Measurements from ENCODE around the gene MYO5B.
"Not testable (repeated sequence)": the region's sequence is repeated elsewhere in the genome, so short reads cannot be mapped to it uniquely, and the experiment has no call there.

Gene MYO5B

DNA sequence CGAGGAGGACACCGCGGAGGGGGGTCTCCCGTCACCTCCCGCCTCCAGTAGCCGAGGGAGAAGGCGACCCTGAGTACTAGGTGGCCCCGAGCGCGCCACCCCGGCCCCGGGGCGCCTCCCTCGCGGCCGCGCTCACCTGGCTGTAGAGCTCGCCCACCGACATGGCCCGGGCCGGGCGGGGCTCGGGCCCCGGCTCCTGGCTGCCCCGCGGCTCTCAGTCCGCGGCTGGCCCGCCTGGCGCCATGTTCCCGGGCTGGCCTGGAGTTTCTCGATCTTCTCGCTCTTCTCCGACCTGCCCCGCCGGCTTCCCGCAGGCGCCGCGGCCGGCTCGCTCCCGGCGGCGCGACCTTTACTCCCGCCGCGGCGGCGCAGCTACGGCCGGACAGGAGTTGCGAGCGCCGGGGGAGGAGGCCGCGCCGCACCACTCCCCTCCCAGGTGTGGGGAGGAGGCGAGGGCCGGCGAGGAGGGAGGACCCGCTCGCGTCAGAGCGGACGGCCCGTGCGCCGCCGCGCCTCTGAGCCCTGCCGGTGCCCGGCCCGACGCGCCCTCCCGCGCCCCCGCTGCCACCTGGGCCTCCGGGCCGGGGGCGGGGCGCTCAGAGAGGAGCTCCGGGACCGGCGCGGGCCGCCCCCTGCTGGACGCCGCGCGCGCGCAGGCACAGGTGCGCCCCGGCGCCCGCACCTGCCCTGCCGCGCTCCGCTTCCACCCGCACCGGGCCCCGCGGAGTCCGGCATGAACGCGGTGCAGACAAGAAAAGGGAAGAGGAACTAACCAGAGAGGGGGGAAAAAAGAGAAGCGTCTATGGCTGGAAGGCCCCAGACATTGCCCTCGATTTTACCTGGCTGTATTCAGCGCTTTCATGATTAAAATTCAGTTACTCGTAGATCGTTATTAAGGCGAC is at the start of gene MYO5B:
MYO5B (minus strand) TSS at position 517 of the 902 bp plus-strand sequence; CDS start at position 163, 354 bp downstream.
- H4K20me1 ChIP-seq (ENCODE audit: insufficient read depth, low read length): no peaks in the 10 kb centered on the region
- H3K79me2 ChIP-seq (ENCODE audit: low read length): peaks cover 46% of the 10 kb centered on the region
- H2AFZ ChIP-seq (ENCODE audit: low read length): peak within 1 kb of the TSS; percentile 61
- peaks cover 24% of the 10 kb centered on the region for H3K4me1 ChIP-seq (ENCODE audit: low read length)
- peak within 1 kb of the TSS; percentile 96 for H3K4me3 ChIP-seq (ENCODE audit: low read length)
- peak; percentile 94 for DNase-seq
- peaks cover 12% of the 10 kb centered on the region for H3F3A ChIP-seq (ENCODE audit: insufficient read depth, low read length)
- H3K36me3 ChIP-seq (replicated peaks; ENCODE audit: insufficient read depth, low read length): no peaks in the 10 kb centered on the region
- H3K27me3 ChIP-seq (replicated peaks; ENCODE audit: insufficient read depth, low read length): 0 out of 2 replicates have a peak, but pooled peaks cover 5% of the 10 kb centered on the region
- no peaks in the 10 kb centered on the region for H3K9me2 ChIP-seq (replicated peaks; ENCODE audit: insufficient read depth, low read length)
- TF ChIP-seq, protein P1, sequence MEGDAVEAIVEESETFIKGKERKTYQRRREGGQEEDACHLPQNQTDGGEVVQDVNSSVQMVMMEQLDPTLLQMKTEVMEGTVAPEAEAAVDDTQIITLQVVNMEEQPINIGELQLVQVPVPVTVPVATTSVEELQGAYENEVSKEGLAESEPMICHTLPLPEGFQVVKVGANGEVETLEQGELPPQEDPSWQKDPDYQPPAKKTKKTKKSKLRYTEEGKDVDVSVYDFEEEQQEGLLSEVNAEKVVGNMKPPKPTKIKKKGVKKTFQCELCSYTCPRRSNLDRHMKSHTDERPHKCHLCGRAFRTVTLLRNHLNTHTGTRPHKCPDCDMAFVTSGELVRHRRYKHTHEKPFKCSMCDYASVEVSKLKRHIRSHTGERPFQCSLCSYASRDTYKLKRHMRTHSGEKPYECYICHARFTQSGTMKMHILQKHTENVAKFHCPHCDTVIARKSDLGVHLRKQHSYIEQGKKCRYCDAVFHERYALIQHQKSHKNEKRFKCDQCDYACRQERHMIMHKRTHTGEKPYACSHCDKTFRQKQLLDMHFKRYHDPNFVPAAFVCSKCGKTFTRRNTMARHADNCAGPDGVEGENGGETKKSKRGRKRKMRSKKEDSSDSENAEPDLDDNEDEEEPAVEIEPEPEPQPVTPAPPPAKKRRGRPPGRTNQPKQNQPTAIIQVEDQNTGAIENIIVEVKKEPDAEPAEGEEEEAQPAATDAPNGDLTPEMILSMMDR (IDR thresholded peaks at IDR 0.05; ENCODE audit: low read length): peak; percentile 18
- no peak for TF ChIP-seq EZH2 (optimal IDR thresholded peaks at IDR 0.05; ENCODE audit: low read depth, low read length)
- H3K4me2 ChIP-seq (ENCODE audit: low read depth, low read length): peak within 1 kb of the TSS; percentile 80
- H3K9ac ChIP-seq (ENCODE audit: low read length): peak within 1 kb of the TSS; percentile 82
- no peaks in the 10 kb centered on the region for H3K9me3 ChIP-seq (replicated peaks; ENCODE audit: insufficient read depth, low read length)
- H3K27ac ChIP-seq (ENCODE audit: low read length): peak within 1 kb of the TSS; percentile 36; the same call in 1 of the 2 replicates

DNA sequence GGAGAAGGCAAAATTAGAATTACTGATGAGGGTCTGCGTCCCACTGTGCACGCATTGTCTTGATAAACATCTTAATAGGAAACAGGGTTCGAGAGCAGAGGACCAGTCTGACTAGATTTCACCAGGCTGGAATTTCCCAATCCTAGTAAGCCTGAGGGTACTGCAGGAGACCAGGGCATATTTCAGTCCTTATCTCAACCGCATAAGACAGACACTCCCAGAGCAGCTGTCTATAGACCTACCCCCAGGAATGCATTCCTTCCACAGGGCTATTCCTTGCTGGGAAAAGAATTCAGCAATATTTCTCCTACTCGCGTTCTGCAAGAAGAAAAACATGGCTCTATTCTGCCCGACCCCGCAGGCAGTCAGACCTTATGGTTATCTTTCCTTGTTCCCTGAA is 46.8 kb upstream of the MYO5B start:
- not testable (repeated sequence) for H3K27me3 ChIP-seq (replicated peaks; ENCODE audit: insufficient read depth, low read length)

DNA sequence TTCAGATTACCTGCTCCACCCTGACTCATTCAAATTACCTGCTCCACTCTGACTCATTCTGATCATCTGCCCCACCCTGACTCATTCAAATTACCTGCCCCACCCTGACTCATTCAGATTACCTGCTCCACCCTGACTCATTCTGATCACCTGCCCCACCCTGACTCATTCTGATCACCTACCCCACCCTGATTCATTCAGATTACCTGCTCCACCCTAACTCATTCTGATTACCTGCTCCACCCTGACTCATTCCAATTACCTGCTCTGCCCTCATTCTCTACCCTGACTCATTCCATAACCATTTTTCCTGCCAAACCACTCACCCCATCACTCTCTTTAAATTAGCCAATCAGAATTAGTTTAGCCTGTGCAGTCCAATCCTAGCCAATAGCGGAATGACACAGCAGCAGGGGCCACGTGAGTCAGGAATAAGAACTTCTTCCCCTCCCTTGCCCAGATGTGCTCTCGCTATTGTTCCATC is 45.2 kb upstream of the MYO5B start:
- Histone ChIP-seq H3K27me3 (replicated peaks; ENCODE audit: insufficient read depth, low read length) (no peaks in the 10 kb centered on the region), H3K4me2 (ENCODE audit: low read depth, low read length) (no peak overlapping the region), H3K36me3 (replicated peaks; ENCODE audit: insufficient read depth, low read length) (no peaks in the 10 kb centered on the region), H3K27ac (ENCODE audit: low read length) (no peak overlapping the region), H3K9ac (ENCODE audit: low read length) (no peak overlapping the region), H3K9me3 (replicated peaks; ENCODE audit: insufficient read depth, low read length) (no peaks in the 10 kb centered on the region), H4K20me1 (ENCODE audit: insufficient read depth, low read length) (no peaks in the 10 kb centered on the region), H3K4me1 (ENCODE audit: low read length) (no peaks in the 10 kb centered on the region), H2AFZ (ENCODE audit: low read length) (no peak overlapping the region), H3K79me2 (ENCODE audit: low read length) (no peaks in the 10 kb centered on the region), H3F3A (ENCODE audit: insufficient read depth, low read length) (no peaks in the 10 kb centered on the region), H3K4me3 (ENCODE audit: low read length) (no peak overlapping the region), H3K9me2 (replicated peaks; ENCODE audit: insufficient read depth, low read length) (no peaks in the 10 kb centered on the region)
- TF ChIP-seq, protein P1 (IDR thresholded peaks at IDR 0.05; ENCODE audit: low read length): no peak
- no peak for TF ChIP-seq EZH2phosphoT487 (IDR thresholded peaks at IDR 0.05; ENCODE audit: low read length)
- TF ChIP-seq EZH2 (optimal IDR thresholded peaks at IDR 0.05; ENCODE audit: low read depth, low read length): no peak
- DNase-seq: no peak

More for the DNA sequence above, 46.8 kb upstream of the MYO5B start:
- H3F3A ChIP-seq (ENCODE audit: insufficient read depth, low read length); H3K9me3 ChIP-seq (replicated peaks; ENCODE audit: insufficient read depth, low read length); H3K9ac ChIP-seq (ENCODE audit: low read length); H2AFZ ChIP-seq (ENCODE audit: low read length); H3K9me2 ChIP-seq (replicated peaks; ENCODE audit: insufficient read depth, low read length); DNase-seq; H3K4me1 ChIP-seq (ENCODE audit: low read length); H4K20me1 ChIP-seq (ENCODE audit: insufficient read depth, low read length); H3K4me2 ChIP-seq (ENCODE audit: low read depth, low read length); H3K79me2 ChIP-seq (ENCODE audit: low read length); H3K27ac ChIP-seq (ENCODE audit: low read length); H3K4me3 ChIP-seq (ENCODE audit: low read length); H3K36me3 ChIP-seq (replicated peaks; ENCODE audit: insufficient read depth, low read length): not testable (repeated sequence)

DNA sequence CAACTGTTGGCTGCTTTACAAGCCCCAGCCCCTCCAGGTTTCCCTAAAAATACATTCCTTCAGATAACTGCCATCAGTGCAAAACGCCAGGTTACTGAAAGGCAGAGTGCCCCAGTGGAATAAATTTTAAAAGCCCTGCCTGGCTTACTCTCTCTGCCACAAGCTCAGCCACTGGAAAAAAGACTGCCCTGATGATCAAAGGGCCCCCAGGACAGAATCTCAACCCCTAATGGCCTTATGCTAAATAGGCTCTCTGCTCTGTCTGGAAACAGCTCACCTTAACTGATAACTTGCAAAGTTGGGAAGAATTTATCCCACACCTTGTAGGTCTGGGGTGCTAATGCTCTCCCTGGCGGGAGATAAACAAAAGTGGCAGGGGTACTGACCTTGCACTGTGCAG is 37.5 kb upstream of the MYO5B start:
- TF ChIP-seq EZH2 (optimal IDR thresholded peaks at IDR 0.05; ENCODE audit: low read depth, low read length) (no peak), EZH2phosphoT487 (IDR thresholded peaks at IDR 0.05; ENCODE audit: low read length) (no peak)
- TF ChIP-seq, protein P1 (IDR thresholded peaks at IDR 0.05; ENCODE audit: low read length): no peak
- no peaks in the 10 kb centered on the region for H3K4me1 ChIP-seq (ENCODE audit: low read length)
- H3K36me3 ChIP-seq (replicated peaks; ENCODE audit: insufficient read depth, low read length): no peaks in the 10 kb centered on the region
- no peak for DNase-seq
- H4K20me1 ChIP-seq (ENCODE audit: insufficient read depth, low read length): no peaks in the 10 kb centered on the region
- H3K9ac ChIP-seq (ENCODE audit: low read length): no peak overlapping the region
- H3K9me3 ChIP-seq (replicated peaks; ENCODE audit: insufficient read depth, low read length): no peaks in the 10 kb centered on the region
- H3K9me2 ChIP-seq (replicated peaks; ENCODE audit: insufficient read depth, low read length): no peaks in the 10 kb centered on the region
- H3K4me3 ChIP-seq (ENCODE audit: low read length): no peak overlapping the region
- H2AFZ ChIP-seq (ENCODE audit: low read length): no peak overlapping the region
- H3K4me2 ChIP-seq (ENCODE audit: low read depth, low read length): no peak overlapping the region
- no peak overlapping the region for H3K27ac ChIP-seq (ENCODE audit: low read length)
- H3K27me3 ChIP-seq (replicated peaks; ENCODE audit: insufficient read depth, low read length): no peaks in the 10 kb centered on the region
- H3F3A ChIP-seq (ENCODE audit: insufficient read depth, low read length): no peaks in the 10 kb centered on the region
- H3K79me2 ChIP-seq (ENCODE audit: low read length): no peaks in the 10 kb centered on the region
